ENCODE measurements around the gene PTH. TPM values are rescaled to one million over a fixed set of nuclear protein-coding genes. Genes with fewer than 3 reads are reported as not detected.

The PTH gene
- total RNA-seq, 1 experiment from 2014 or later, result not detected

DNA sequence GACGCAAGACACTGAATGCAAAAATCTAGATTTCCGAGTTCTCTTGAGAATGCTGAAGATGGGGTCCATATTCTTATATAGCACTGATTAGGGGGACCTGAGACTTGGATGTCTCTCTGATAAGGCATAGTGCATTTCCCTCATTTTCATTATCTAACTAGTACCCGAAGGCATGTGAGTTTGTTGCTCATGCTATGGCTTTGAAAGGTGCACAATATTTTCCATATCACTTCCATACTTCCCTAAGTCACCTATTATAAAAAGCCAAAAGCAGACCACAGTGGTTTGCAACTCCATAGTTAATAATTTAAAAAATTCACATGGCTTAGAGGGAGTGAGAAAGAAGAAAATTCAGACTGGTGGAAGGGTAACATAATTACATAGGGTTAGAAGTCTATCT is 34.5 kb downstream of the PTH start:
- intact Hi-C loops (cut with micrococcal nuclease), result loop anchor here (10.0 kb wide), 1 partner anchor 204 kb away; the partner anchor contains the start of gene FAR1
- Histone ChIP-seq H3K9ac (ENCODE audit: low read length) (peak overlapping the region; percentile 96; the same call in 1 of the 2 replicates), H2AFZ (ENCODE audit: low read length) (no peak overlapping the region), H3K9me3 (ENCODE audit: low read length) (no peaks in the 10 kb centered on the region), H3K4me2 (ENCODE audit: low read length) (peak overlapping the region; percentile 83), H3K4me1 (ENCODE audit: insufficient read depth, low read length) (peaks cover 16% of the 10 kb centered on the region), H3F3A (ENCODE audit: low read length, unreplicated experiment) (no peaks in the 10 kb centered on the region), H4K20me1 (ENCODE audit: low read length) (no peaks in the 10 kb centered on the region), H3K27me3 (ENCODE audit: low read length) (no peaks in the 10 kb centered on the region), H3K79me2 (ENCODE audit: low read length) (peaks cover 66% of the 10 kb centered on the region), H3K36me3 (ENCODE audit: low read depth, low read length) (0 out of 2 replicates have a peak, but pooled peaks cover 4% of the 10 kb centered on the region), H3K9me2 (replicated peaks; ENCODE audit: low read length) (no peaks in the 10 kb centered on the region), H3K27ac (ENCODE audit: low read length) (no peak overlapping the region), H3K4me3 (ENCODE audit: low read length) (peak overlapping the region; percentile 92; the same call in 1 of the 2 replicates)
- ATAC-seq, result no peak
- TF ChIP-seq, protein P1, sequence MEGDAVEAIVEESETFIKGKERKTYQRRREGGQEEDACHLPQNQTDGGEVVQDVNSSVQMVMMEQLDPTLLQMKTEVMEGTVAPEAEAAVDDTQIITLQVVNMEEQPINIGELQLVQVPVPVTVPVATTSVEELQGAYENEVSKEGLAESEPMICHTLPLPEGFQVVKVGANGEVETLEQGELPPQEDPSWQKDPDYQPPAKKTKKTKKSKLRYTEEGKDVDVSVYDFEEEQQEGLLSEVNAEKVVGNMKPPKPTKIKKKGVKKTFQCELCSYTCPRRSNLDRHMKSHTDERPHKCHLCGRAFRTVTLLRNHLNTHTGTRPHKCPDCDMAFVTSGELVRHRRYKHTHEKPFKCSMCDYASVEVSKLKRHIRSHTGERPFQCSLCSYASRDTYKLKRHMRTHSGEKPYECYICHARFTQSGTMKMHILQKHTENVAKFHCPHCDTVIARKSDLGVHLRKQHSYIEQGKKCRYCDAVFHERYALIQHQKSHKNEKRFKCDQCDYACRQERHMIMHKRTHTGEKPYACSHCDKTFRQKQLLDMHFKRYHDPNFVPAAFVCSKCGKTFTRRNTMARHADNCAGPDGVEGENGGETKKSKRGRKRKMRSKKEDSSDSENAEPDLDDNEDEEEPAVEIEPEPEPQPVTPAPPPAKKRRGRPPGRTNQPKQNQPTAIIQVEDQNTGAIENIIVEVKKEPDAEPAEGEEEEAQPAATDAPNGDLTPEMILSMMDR (conservative IDR thresholded peaks at IDR 0.05; ENCODE audit: low read depth, low read length), result no peak
- TF ChIP-seq EZH2 (IDR thresholded peaks at IDR 0.05; ENCODE audit: low read length, unreplicated experiment) (no peak), EZH2phosphoT487 (IDR thresholded peaks at IDR 0.05; ENCODE audit: borderline replicate concordance, low read length) (no peak)
- no TSS peak for BruUV-seq (replicated peaks)
- CTCF ChIA-PET, result no interaction called here
- DNase-seq, result no peak
- POLR2A ChIA-PET (ENCODE audit: unreplicated experiment), result no interaction called here

- H3K27ac ChIP-seq (ENCODE audit: low read length), result no peak overlapping the region
- H2AFZ ChIP-seq (ENCODE audit: low read length), result no peak overlapping the region
- no peaks in the 10 kb centered on the region for H3K9me3 ChIP-seq (ENCODE audit: low read length)
- no TSS peak for BruUV-seq (replicated peaks)
- H3K36me3 ChIP-seq (ENCODE audit: low read depth, low read length), result no peaks in the 10 kb centered on the region
- no peaks in the 10 kb centered on the region for H3F3A ChIP-seq (ENCODE audit: low read length, unreplicated experiment)
- TF ChIP-seq EZH2 (IDR thresholded peaks at IDR 0.05; ENCODE audit: low read length, unreplicated experiment) (no peak), EZH2phosphoT487 (IDR thresholded peaks at IDR 0.05; ENCODE audit: borderline replicate concordance, low read length) (no peak)
- TF ChIP-seq, protein P1 (conservative IDR thresholded peaks at IDR 0.05; ENCODE audit: low read depth, low read length), result no peak
- 0 out of 2 replicates have a peak, but pooled peaks cover 9% of the 10 kb centered on the region for H3K4me1 ChIP-seq (ENCODE audit: insufficient read depth, low read length)
- ChIA-PET CTCF (no interaction called here), POLR2A (ENCODE audit: unreplicated experiment) (interaction anchor here (0.6 kb wide), 1 partner anchor 27 kb away, joined by 4 read pairs; no protein-coding TSS in a partner anchor)
- ATAC-seq (no peak), DNase-seq (no peak)
- peaks cover 89% of the 10 kb centered on the region for H3K79me2 ChIP-seq (ENCODE audit: low read length)
- H3K4me2 ChIP-seq (ENCODE audit: low read length), result no peak overlapping the region
- H3K4me3 ChIP-seq (ENCODE audit: low read length), result no peak overlapping the region
- intact Hi-C loops (cut with micrococcal nuclease), result no loop called here
- peaks cover 15% of the 10 kb centered on the region for H4K20me1 ChIP-seq (ENCODE audit: low read length)
- no peak overlapping the region for H3K9ac ChIP-seq (ENCODE audit: low read length)
- H3K9me2 ChIP-seq (replicated peaks; ENCODE audit: low read length), result no peaks in the 10 kb centered on the region
- no peaks in the 10 kb centered on the region for H3K27me3 ChIP-seq (ENCODE audit: low read length)
Observed at GRCh38 chr11:13450832-13451397, 44.9 kb downstream of the PTH start.

DNA sequence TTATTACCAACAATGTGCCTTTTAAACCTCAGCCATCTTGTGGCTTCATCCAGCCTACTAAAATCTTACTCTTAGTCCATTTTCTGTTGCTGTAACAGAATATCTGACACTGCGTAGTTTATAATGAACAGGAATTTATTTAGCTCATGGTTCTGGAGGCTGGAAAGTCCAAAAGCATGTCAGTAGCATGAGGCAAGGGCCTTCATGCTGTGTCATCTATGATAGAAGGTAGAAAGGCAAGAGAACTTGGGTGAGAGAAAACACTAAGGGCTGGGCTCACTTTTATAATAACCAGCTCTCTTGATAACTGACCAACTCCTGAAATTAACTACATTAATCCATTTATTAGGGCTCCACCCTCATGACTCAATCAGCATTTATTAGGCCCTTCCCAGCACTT is 46.3 kb downstream of the PTH start:
- Histone ChIP-seq H3K79me2 (ENCODE audit: low read length) (peaks cover 90% of the 10 kb centered on the region), H3K36me3 (ENCODE audit: low read depth, low read length) (no peaks in the 10 kb centered on the region), H3K4me2 (ENCODE audit: low read length) (no peak overlapping the region), H3K9ac (ENCODE audit: low read length) (no peak overlapping the region), H3K9me2 (replicated peaks; ENCODE audit: low read length) (no peaks in the 10 kb centered on the region), H2AFZ (ENCODE audit: low read length) (no peak overlapping the region), H3K4me3 (ENCODE audit: low read length) (no peak overlapping the region), H3F3A (ENCODE audit: low read length, unreplicated experiment) (no peaks in the 10 kb centered on the region), H4K20me1 (ENCODE audit: low read length) (peaks cover 18% of the 10 kb centered on the region), H3K27me3 (ENCODE audit: low read length) (no peaks in the 10 kb centered on the region), H3K9me3 (ENCODE audit: low read length) (no peaks in the 10 kb centered on the region), H3K4me1 (ENCODE audit: insufficient read depth, low read length) (0 out of 2 replicates have a peak, but pooled peaks cover 12% of the 10 kb centered on the region), H3K27ac (ENCODE audit: low read length) (no peak overlapping the region)
- TF ChIP-seq, protein P1 (conservative IDR thresholded peaks at IDR 0.05; ENCODE audit: low read depth, low read length), result no peak
- TF ChIP-seq EZH2 (IDR thresholded peaks at IDR 0.05; ENCODE audit: low read length, unreplicated experiment), result no peak
- no peak for TF ChIP-seq EZH2phosphoT487 (IDR thresholded peaks at IDR 0.05; ENCODE audit: borderline replicate concordance, low read length)
- BruUV-seq (replicated peaks), result no TSS peak
- DNase-seq, result no peak
- intact Hi-C loops (cut with micrococcal nuclease), result no loop called here
- CTCF ChIA-PET, result no interaction called here
- POLR2A ChIA-PET (ENCODE audit: unreplicated experiment), result interaction anchor here (0.6 kb wide), 1 partner anchor 1070 kb away, joined by 3 read pairs; the partner anchor contains the start of gene PSMA1
- peak; percentile 11; the same call in 1 of the 2 replicates for ATAC-seq

Data from PC-3 (cell line).